Parathyroid adenoma (tissue), 2 donors: ENCODE data around the gene DYNC1I1.

Experiments used
- H2AFZ ChIP-seq: fragments of 300-600 bp; sonication (generic); one replicate; pipeline ENCODE4 v1.7.0; 2017; ENCODE audit warnings: antibody characterized with exemption, mild to moderate bottlenecking
- H3K27ac ChIP-seq: fragments of 300-600 bp; sonication (generic); one replicate; pipeline ENCODE4 v1.7.0; 2017
- H3K27me3 ChIP-seq: fragments of 300-600 bp; sonication (generic); one replicate; pipeline ENCODE4 v1.7.0; 2017; ENCODE audit warnings: low read length; ENCODE audit not compliant: control insufficient read depth, insufficient read depth
- H3K36me3 ChIP-seq: fragments of 300-600 bp; sonication (generic); one replicate; pipeline ENCODE4 v1.7.0; 2017; ENCODE audit warnings: low read length; ENCODE audit not compliant: control insufficient read depth, insufficient read depth
- H3K4me1 ChIP-seq: fragments of 300-600 bp; sonication (generic); one replicate; pipeline ENCODE4 v1.7.0; 2017; ENCODE audit warnings: control low read depth
- H3K4me2 ChIP-seq: fragments of 300-600 bp; sonication (generic); one replicate; pipeline ENCODE4 v1.7.0; 2017; ENCODE audit warnings: low read length
- H3K4me3 ChIP-seq: fragments of 300-600 bp; sonication (generic); one replicate; pipeline ENCODE4 v1.7.0; 2017; ENCODE audit warnings: low read depth, low read length
- H3K79me2 ChIP-seq: fragments of 300-600 bp; sonication (generic); one replicate; pipeline ENCODE4 v1.7.0; 2017; ENCODE audit warnings: control low read depth
- H3K9ac ChIP-seq: fragments of 300-600 bp; sonication (generic); one replicate; pipeline ENCODE4 v1.7.0; 2017; ENCODE audit warnings: mild to moderate bottlenecking
- H3K9me3 ChIP-seq: fragments of 300-600 bp; sonication (generic); one replicate; pipeline ENCODE4 v1.7.0; 2017; ENCODE audit warnings: low read length; ENCODE audit not compliant: control insufficient read depth
- CTCF ChIP-seq: fragments of 300-600 bp; sonication (generic); IDR thresholded peaks from one replicate; pipeline ENCODE4 v1.7.0; 2017; ENCODE audit warnings: antibody characterized with exemption, mild to moderate bottlenecking
- donor health status: primary hyperparathyroidism.

DYNC1I1 gene

DNA sequence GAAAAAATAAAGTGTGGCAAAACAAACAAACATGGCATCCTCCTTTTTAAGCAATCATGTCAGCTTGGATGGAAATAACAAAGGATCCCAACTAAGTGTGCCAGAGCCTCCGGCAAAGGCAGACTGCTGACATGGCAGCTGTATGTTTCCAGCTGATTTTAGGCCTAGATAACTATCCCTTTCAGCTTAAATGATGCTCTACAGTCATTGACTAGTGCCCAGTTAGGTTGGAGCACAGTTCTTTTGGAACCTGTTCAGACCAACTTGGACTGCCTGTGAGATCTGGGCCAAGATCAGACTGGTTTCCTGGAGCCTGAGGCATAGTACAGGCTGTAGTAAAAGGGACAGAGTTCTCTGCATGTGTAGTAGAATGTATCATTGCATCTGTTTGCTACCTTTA is 128.7 kb downstream of the DYNC1I1 start:
- Histone ChIP-seq H3K9me3 (no peaks in the 10 kb centered on the region), H3K27me3 (no peaks in the 10 kb centered on the region), H3K79me2 (no peaks in the 10 kb centered on the region), H3K4me2 (no peak overlapping the region), H3K9ac (no peak overlapping the region), H3K4me3 (no peak overlapping the region), H3K36me3 (no peaks in the 10 kb centered on the region), H3K4me1 (peaks cover 3% of the 10 kb centered on the region), H2AFZ (no peak overlapping the region), H3K27ac (no peak overlapping the region)
- TF ChIP-seq CTCF, result no peak

DNA sequence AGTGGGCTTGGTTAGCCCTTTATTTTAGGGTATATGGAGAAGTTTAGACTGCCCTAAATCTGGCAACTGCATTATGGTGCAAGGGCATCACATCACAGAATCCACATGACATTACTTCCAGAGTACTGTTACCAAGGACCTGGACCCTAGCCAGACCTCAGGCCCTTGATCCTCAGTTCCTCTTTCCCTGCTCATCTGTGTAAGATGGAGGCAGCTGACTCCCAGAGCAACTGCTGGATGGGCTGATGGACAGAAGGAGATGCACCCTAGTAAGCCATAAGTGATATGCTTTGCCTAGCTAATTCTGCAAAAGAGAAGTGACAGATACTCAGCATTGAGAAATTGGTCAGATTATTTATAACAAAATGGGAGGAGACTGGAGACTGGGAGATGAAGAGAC is 131.7 kb downstream of the DYNC1I1 start:
- Histone ChIP-seq H2AFZ (no peak overlapping the region), H3K27ac (no peak overlapping the region), H3K4me1 (peaks cover 3% of the 10 kb centered on the region), H3K27me3 (no peaks in the 10 kb centered on the region), H3K9ac (no peak overlapping the region), H3K79me2 (no peaks in the 10 kb centered on the region), H3K4me2 (no peak overlapping the region), H3K36me3 (no peaks in the 10 kb centered on the region), H3K4me3 (no peak overlapping the region), H3K9me3 (no peaks in the 10 kb centered on the region)
- no peak for TF ChIP-seq CTCF

DNA sequence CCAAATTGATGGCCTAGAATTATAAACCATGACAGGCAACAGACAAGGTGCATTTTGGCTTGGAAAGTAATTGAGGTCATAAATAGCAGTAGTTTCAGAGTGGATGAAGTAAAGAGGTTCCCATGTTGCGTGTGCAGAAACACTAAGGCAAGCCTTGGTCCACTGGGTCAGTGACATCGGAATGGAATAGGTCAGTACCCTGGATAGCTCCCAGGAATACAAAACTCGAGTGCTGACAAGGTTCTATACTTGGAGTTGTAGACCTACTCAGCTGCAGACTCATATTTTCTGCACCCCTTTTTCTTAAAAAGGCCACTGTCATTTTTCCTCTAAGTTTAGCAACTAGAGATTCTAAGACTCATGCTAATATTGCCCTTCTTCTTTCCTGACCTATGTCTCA is 132.8 kb downstream of the DYNC1I1 start:
- peaks cover 3% of the 10 kb centered on the region for H3K4me1 ChIP-seq
- H3K4me2 ChIP-seq, result no peak overlapping the region
- no peaks in the 10 kb centered on the region for H3K36me3 ChIP-seq
- no peak overlapping the region for H3K9ac ChIP-seq
- H3K4me3 ChIP-seq, result no peak overlapping the region
- TF ChIP-seq CTCF, result no peak
- no peaks in the 10 kb centered on the region for H3K79me2 ChIP-seq
- H3K27me3 ChIP-seq, result no peaks in the 10 kb centered on the region
- H3K9me3 ChIP-seq, result no peaks in the 10 kb centered on the region
- H2AFZ ChIP-seq, result no peak overlapping the region
- H3K27ac ChIP-seq, result no peak overlapping the region

GRCh38 chr7:95906851-95907250 is 134.5 kb downstream of the DYNC1I1 start:
- TF ChIP-seq CTCF, result no peak
- Histone ChIP-seq H3K9me3 (no peaks in the 10 kb centered on the region), H3K27ac (no peak overlapping the region), H3K4me3 (no peak overlapping the region), H3K27me3 (no peaks in the 10 kb centered on the region), H3K9ac (no peak overlapping the region), H3K79me2 (no peaks in the 10 kb centered on the region), H3K4me2 (no peak overlapping the region), H2AFZ (no peak overlapping the region), H3K4me1 (no peaks in the 10 kb centered on the region), H3K36me3 (no peaks in the 10 kb centered on the region)

DNA sequence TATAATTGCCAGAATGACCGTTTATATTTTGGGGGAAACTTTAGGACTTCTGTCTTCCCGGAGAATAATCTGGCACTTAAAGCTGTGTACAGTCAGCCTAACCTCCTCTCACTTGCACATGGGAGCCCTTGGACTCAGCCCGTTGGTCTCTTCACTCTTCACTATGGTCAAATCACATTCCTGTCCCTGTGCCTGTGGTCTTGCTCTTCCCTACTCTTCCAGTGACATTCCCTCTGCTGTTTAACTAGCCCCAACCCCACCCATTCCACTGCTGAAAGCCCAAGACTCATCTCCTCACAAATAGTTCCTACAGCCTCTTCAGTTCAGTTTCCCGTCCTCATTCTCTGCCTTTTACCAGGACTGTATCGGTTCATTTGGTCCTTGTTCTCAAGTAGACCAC is 135.0 kb downstream of the DYNC1I1 start:
- no peak overlapping the region for H2AFZ ChIP-seq
- no peak overlapping the region for H3K27ac ChIP-seq
- no peaks in the 10 kb centered on the region for H3K79me2 ChIP-seq
- no peaks in the 10 kb centered on the region for H3K27me3 ChIP-seq
- H3K4me2 ChIP-seq, result no peak overlapping the region
- TF ChIP-seq CTCF, result no peak
- no peaks in the 10 kb centered on the region for H3K36me3 ChIP-seq
- H3K9me3 ChIP-seq, result no peaks in the 10 kb centered on the region
- no peak overlapping the region for H3K4me3 ChIP-seq
- H3K9ac ChIP-seq, result no peak overlapping the region
- no peaks in the 10 kb centered on the region for H3K4me1 ChIP-seq
